OCI-LY7 (cell line): ENCODE measurements around the gene ZNF605.

Experiments used
- EZH2phosphoT487 ChIP-seq: fragments of 200-600 bp; sonication (generic); IDR thresholded peaks from 2 replicates; pipeline ENCODE4 v1.6.1; 2018; ENCODE audit warnings: low read depth, borderline replicate concordance, mild to moderate bottlenecking, mixed run types, antibody characterized with exemption, low read length, moderate library complexity, mixed read lengths
- TF ChIP-seq, protein P1 (sequence below): fragments of 200-600 bp; sonication (generic); conservative IDR thresholded peaks from 2 replicates; pipeline ENCODE4 v1.5.1; 2014; ENCODE audit warnings: mild to moderate bottlenecking, antibody characterized with exemption, low read length, moderate library complexity, mixed read lengths

DNA sequence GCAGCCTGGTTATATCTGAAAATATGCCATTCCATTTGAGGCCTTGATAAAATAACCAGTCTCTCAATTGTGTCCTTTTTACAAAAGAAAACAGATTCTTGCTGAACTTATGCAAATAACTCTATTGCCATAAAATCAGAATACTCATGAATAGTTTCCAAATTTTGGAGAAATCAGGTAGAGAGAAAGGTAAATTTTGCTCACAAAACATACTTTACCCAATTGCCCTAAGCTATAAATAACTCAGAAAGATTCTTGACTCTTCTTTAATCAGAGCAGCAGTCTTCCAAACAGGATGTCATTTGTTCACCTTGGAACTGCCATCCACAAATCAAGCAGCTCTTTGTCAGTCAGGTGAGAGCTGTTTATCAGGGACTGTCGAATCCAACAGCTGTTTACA lies 42.6 kb upstream of the ZNF605 start:
- TF ChIP-seq, protein P1, sequence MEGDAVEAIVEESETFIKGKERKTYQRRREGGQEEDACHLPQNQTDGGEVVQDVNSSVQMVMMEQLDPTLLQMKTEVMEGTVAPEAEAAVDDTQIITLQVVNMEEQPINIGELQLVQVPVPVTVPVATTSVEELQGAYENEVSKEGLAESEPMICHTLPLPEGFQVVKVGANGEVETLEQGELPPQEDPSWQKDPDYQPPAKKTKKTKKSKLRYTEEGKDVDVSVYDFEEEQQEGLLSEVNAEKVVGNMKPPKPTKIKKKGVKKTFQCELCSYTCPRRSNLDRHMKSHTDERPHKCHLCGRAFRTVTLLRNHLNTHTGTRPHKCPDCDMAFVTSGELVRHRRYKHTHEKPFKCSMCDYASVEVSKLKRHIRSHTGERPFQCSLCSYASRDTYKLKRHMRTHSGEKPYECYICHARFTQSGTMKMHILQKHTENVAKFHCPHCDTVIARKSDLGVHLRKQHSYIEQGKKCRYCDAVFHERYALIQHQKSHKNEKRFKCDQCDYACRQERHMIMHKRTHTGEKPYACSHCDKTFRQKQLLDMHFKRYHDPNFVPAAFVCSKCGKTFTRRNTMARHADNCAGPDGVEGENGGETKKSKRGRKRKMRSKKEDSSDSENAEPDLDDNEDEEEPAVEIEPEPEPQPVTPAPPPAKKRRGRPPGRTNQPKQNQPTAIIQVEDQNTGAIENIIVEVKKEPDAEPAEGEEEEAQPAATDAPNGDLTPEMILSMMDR: no peak
- TF ChIP-seq EZH2phosphoT487: no peak
